NCI-H774 (cell line): ENCODE results near the gene GGACT.
"Not testable (repeated sequence)": the region's sequence is repeated elsewhere in the genome, so short reads cannot be mapped to it uniquely, and the experiment has no call there.

Experiments used
- DNase-seq: peaks from one replicate; lab custom pipeline; 2025; lab: John Stamatoyannopoulos, UW

The GGACT gene

DNA sequence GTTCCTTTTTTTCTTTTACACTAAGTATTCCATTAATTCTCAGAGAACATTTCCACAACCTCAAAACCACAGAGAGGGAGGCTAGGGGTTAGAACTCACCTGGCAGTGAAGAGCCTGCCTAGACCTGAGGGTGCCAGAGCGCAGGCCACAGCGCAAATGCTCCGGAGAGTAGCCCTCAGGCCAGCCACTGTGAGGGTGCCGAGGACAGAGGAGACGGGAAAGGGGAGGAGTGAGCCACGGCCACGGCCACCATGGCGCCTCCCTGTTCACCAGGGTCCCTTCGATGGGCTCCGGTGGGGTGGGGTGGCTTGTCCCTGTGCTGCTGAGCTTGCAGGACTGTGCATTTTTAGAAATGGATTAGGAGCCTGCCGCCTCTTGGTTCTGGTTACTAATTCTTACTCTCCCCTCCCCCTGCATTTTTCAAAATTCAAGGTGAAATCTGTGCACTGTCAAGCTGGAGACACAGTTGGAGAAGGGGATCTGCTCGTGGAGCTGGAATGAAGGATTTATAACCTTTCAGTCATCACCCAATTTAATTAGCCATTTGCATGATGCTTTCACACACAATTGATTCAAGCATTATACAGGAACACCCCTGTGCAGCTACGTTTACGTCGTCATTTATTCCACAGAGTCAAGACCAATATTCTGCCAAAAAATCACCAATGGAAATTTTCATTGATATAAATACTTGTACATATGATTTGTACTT lies 58.8 kb downstream of the GGACT start:
- no peak for DNase-seq

DNA sequence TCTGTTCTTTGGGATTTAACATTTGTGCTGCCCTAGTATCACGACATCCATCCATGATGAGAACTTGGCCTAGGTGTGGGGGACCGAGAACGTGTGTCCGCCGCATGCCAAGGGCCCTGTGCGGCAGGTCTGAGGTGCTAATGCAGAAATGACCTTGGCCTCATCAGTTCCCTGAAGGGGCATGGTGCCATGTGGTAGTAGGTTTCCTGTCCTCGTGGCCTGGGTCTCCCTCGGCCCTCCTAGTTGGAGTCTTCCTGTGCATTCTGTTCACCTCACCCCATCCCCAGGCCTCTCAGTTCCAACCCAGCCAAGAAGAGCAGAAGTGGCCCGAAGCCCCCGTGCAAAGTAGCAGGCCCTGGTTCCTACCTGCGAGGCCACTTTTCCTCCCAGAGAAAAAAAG lies 59.8 kb downstream of the GGACT start:
- no peak for DNase-seq

GRCh38 chr13:100528353-100528752 lies 60.2 kb downstream of the GGACT start:
- DNase-seq, result no peak

DNA sequence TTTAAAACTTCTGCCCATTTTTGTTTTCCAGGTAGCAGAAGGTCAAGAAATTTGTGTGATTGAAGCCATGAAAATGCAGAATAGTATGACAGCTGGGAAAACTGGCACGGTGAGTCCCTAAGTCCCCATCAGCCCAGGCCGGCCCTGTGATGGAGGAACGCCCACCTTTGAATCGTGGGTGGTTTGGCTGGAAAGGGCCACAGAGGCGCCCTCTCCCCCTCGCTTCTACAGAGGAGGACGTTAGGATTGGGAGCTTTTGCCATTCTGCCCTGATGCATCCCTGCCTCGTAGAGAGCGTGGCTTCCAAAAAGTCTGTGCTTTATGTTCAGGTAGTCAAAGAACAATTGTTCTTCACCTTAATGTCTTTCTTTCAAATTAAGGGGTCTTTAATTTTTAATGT lies 60.9 kb downstream of the GGACT start:
- DNase-seq, result no peak

DNA sequence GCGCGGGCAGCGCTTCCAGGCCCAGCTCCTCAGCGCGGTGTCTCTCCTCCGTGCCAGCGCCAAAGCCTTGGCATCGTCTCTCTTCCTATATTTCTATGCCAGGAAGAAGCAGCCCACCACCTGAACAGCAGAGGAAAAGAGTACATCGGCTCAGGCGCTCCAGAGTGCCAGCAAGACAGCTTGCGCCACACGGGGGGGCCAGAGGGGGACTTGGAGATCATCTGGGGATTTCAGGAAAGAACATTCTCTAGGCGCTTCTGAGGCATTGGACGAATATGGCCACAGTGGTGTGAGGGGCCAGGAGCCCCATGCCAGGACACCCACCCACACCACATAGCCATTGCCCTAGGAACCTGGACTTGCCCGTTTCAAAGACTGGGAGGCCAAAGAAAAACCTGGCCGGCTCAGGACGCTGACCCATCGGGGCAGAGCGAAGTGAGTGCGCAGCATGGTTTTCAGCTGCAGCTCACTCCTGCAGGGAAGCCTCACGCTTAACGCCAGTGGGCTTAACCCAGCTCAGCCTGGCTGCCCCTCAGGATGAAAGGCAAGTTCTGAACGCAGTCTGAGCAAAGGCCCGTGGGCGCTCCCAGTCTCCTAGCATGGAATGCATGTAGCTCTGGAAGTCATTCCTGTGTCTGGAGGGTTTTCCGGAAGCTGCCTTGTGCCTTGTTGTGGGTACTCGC lies 62.1 kb downstream of the GGACT start:
- no peak for DNase-seq

DNA sequence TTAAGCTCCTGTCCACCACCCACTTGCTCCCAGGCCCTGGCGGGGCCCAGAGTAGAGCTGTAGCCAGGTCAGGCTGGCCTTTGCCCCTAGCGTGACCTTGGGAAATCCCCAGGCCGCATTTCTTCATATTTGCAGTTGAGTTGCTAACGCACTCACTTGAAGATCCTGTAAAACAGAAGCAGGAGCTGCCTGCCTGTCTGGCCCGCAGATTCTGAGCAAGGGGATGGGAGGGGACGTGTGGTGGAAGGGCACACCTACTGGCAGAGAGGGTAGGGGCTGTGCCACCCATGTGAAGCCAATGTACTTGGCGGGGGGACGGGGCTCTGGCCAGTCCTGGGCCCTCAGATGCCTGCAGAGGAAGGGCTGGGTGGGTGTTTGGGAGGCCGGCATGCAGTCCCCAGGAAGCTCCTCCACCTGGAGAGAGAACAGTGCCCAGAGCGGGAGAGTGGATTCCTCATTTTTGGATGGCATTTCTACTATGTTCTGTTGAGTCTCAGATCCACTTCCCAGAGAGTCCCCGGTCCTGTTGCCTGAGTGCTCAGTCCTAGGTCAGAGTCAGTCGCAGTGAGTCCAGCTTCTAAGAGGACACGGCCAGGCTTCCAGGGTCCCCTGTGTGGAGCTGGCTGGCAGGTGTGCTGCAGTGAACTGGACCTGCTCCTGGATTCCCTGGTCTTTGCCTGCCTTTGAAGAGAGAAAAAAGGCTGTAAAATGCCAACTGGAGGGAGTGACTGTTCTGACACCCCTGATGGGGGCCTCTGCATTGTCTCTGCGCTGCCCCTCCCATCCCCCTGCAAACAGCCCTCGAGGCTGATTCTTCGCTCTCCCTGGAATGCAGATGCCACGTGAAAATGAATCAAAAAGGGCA lies 62.9 kb downstream of the GGACT start:
- no peak for DNase-seq

DNA sequence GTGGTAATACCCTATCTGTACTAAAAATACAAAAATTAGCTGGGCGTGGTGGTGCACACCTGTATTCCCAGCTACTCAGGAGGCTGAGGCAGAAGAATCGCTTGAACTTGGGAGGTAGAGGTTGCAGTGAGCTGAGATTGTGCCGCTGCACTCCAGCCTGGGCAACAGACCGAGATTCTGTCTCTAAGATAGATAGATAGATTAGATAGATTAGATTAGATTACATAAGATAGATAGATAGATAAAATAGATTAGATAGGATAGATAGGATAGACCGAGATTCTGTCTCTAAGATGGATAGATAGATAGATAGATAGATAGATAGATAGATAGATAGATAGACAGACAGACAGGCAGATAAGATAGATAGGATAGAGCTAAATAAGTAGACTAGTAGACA lies 63.9 kb downstream of the GGACT start:
- not testable (repeated sequence) for DNase-seq

- DNase-seq, result no peak
Measured at GRCh38 chr13:100523981-100524386, 64.6 kb downstream of the GGACT start.

DNA sequence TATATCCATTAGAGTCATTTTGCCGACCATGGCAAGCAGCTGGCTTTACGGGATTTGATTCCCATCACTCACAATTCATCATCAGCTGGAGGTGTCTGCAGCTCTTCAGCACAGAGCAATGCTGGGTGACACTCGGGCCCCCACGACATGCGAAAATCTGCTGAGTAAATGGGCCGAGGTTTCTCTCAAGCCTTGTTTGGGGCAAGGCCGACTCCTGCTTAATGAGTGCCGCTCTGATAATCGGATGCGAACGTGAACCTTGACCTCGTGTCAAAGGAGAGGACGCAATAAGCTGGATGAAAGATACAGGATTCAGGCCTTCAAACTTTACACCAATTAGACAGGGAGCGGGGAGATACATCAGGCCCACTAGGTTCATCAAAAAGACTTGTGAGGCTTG lies 65.2 kb downstream of the GGACT start:
- DNase-seq, result no peak

DNA sequence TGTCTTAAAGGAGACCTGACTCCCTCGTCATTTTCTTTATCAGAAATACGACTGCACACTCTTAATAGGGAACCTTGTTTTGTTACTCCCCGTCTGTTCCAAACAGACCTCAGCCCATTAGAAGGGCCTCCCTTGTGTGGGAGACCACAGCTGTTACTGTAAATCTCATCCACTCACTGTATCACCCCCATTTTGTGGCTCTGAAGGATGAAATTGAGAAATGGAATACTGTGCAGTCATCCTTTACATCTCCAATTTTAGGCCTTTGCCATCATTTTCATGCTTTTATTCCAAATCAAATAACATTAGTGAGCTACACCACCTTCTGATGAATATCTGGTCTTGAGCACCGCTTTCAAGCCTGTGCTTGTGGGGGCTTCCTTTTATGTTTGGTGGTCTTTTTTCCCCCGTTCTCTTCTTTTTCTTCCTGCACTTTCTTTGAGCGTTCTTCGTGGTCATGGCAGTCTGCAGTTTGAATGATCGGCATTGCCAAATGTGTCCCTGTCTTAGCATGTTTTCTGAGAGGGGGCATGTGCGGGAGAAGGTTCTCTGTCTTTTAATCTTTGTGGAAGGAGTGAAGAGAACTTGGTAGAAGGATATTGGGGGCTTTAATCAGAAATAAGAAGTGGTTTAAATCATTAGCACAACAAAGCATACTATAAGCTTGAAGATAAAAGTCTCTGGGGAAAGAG lies 65.8 kb downstream of the GGACT start:
- no peak for DNase-seq

DNA sequence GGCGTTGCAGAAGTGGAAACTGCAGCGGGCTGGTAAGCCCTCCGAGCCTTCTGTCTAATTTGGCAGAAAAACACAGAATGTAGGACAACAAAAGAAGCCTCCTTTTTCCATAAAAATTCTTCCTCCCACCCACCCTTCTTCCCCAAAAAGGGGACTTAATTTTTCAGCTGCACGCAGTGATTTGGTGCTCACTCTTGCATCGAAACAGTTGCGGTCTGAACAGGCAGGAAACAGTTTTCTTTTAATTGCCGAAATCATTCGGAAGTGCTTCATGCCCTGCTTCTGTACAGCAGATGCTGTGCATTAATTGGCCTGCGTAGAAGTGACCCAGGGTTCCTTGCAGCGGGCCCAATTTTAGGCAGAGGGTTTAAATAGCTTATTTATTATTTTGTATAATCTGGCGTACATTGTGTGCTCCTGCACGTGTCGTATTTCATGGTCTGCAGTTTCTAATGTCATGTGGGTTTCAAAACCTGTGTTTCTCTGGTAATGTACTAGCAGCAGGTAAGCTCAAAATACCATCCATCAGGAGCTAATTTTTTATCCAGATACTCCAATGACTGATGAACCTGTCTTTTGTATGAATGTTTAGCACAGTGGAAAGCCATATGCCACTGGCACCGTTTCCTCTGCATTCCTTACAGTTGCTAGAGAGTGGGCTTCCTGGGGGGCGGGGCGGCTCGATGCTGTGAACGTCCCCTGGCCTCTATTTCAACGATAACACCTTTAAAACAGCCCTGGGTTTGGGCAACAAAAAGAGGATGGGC lies 66.6 kb downstream of the GGACT start:
- DNase-seq, result no peak

DNA sequence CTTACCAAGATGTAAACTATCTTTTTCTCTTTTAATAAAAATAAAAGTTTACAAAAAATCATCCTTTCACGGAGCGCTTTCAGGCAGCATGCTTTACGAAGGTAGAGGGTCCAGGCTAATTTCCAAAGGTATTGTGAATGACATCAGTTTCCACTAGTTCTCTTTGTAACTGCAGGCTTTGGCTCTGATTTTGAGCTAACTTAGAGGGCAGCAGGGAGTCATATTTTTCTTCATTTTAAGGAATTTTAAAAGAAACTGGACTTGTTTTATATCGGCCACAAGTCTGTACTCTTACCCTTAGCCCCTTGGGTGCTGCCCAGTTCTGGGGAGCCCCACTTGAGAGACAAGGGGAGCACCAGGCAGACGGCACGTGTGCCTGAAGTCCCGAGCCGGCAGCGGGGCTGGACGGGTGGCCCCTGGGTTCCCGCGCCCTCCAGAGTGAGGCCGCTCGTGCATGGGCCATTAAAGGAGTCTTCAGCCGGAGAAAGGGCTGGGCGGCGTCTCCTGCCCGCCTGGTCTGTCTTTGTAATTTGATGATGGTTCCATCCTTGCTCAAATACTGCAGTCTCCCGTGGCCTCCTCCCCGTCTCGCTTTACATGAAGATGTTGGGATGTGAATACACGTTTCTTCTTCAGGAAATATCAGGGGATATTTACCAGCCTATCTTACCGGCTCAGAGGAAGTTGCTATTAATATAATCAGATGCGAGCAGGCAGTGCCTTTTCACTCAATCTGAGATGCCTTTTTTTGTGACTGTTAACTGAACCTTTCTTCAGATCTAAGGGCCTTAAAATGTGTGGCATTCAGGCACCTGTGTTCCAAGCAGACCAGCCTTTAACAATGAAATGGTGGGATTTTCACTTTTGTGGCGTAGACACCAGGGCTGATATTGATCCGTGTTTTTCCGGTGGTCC lies 67.4 kb downstream of the GGACT start:
- DNase-seq, result no peak

DNA sequence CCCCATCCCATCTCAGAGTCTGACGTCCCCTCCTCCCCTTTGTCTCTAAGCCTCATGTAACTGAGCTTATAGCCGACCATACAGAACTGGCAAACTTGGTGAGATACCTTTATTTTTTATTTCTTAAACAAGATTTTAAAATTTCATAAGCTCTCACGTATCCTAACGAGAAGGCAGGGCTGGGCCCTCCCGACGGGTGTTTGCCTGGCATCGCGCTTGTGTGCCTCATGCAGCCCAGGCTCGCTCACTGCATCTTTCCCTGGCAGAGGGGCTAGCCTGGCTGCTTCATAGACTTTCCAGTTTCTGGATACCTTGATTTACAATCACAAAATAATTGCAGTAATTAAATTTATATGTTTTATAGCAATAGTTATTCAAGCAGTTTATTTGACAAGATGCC lies 69.0 kb downstream of the GGACT start:
- DNase-seq, result no peak

DNA sequence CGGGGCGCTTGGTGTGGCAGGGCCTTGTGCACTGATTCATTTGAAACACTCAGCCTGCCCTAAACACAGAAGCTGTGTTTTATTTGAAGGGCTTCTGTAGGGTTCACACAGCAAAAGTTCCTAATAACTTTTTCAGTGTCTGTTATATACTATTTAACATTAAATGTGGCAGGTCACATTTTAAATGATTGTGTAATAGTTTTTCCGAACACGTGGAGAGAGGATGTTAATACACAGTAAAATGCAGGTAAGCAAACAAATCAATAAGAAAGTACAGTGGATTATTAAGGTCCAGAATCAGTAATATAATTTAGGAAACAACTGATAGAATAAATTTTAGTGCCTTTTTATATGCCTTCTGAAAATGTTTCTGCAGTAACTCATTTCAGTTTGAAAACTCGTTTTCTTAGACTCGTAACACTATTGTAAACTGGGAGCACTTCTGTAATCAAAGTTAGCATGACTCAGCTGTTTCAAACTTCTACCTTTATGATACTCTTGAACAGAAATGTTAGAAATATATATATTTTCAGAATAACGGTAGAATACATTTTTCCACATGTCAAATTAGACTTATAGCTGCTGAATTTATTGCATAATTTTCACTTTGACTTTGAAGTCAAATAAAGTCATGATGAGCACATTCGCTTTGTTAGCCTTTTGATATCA lies 70.1 kb downstream of the GGACT start:
- no peak for DNase-seq

DNA sequence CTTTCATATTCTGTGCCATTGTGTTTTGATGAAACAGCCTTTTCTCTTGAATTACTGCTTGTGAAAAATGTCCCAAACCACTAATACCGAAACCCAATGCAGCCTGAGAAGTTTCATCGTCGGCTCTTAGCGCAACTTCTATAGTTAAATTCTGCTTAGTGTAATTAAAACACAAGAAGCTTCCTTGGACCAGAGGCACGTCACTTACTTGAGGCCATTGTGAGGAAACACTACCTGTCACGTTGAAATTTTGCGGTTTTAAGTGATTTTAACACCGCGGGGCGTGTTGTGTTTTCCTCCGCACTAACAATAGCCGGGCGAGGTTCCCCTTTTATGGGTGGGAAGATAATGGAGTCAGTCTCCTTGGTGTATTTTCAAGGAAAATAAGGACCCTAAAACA lies 70.9 kb downstream of the GGACT start:
- no peak for DNase-seq

- no peak for DNase-seq
Measured at GRCh38 chr13:100517135-100517534, 71.5 kb downstream of the GGACT start.

- DNase-seq, result no peak
Measured at GRCh38 chr13:100515410-100515800, 73.2 kb downstream of the GGACT start.

- peak; percentile 62 for DNase-seq
Measured at GRCh38 chr13:100514788-100515409, 73.7 kb downstream of the GGACT start.

GRCh38 chr13:100513987-100514670 lies 74.5 kb downstream of the GGACT start:
- peak; percentile 36 for DNase-seq
